Measurements from ENCODE around the gene SNAP91.

The SNAP91 gene

GRCh38 chr6:83511901-83512681, 196.8 kb downstream of the SNAP91 start, which contains the start of gene PRSS35:
PRSS35 (plus strand) TSS chr6:83512534; CDS start chr6:83523442, 10,908 bp downstream.
- Histone ChIP-seq H2AFZ (peak within 1 kb of the TSS; percentile 92), H3K27ac (no peak within 1 kb of the TSS), H3K27me3 (ENCODE audit: control insufficient read depth, insufficient read depth, low read length) (no peaks in the 10 kb centered on the region), H3K9ac (no peak within 1 kb of the TSS), H3K9me3 (ENCODE audit: control insufficient read depth, low read length) (no peaks in the 10 kb centered on the region), H3K4me2 (ENCODE audit: low read length) (peak within 1 kb of the TSS; percentile 44), H3K4me3 (ENCODE audit: low read depth, low read length) (no peak within 1 kb of the TSS), H3K79me2 (no peaks in the 10 kb centered on the region), H3K4me1 (no peaks in the 10 kb centered on the region), H3K36me3 (ENCODE audit: control insufficient read depth, insufficient read depth, low read length) (no peaks in the 10 kb centered on the region)
- TF ChIP-seq CTCF (IDR thresholded peaks at IDR 0.05) = peak; percentile 81

- H2AFZ ChIP-seq = peak overlapping the region; percentile 92
- no peak overlapping the region for H3K27ac ChIP-seq
- TF ChIP-seq CTCF (IDR thresholded peaks at IDR 0.05) = no peak
- H3K4me2 ChIP-seq (ENCODE audit: low read length) = no peak overlapping the region
- no peaks in the 10 kb centered on the region for H3K4me1 ChIP-seq
- H3K79me2 ChIP-seq = no peaks in the 10 kb centered on the region
- H3K27me3 ChIP-seq (ENCODE audit: control insufficient read depth, insufficient read depth, low read length) = no peaks in the 10 kb centered on the region
- no peaks in the 10 kb centered on the region for H3K36me3 ChIP-seq (ENCODE audit: control insufficient read depth, insufficient read depth, low read length)
- H3K9me3 ChIP-seq (ENCODE audit: control insufficient read depth, low read length) = no peaks in the 10 kb centered on the region
- no peak overlapping the region for H3K4me3 ChIP-seq (ENCODE audit: low read depth, low read length)
- no peak overlapping the region for H3K9ac ChIP-seq
Measured at GRCh38 chr6:83511266-83511665, 197.6 kb downstream of the SNAP91 start.

- H3K27ac ChIP-seq = no peak overlapping the region
- H3K79me2 ChIP-seq = no peaks in the 10 kb centered on the region
- no peaks in the 10 kb centered on the region for H3K36me3 ChIP-seq (ENCODE audit: control insufficient read depth, insufficient read depth, low read length)
- H3K27me3 ChIP-seq (ENCODE audit: control insufficient read depth, insufficient read depth, low read length) = no peaks in the 10 kb centered on the region
- no peak overlapping the region for H3K4me3 ChIP-seq (ENCODE audit: low read depth, low read length)
- no peaks in the 10 kb centered on the region for H3K9me3 ChIP-seq (ENCODE audit: control insufficient read depth, low read length)
- H3K4me2 ChIP-seq (ENCODE audit: low read length) = no peak overlapping the region
- H3K9ac ChIP-seq = no peak overlapping the region
- no peak overlapping the region for H2AFZ ChIP-seq
- no peaks in the 10 kb centered on the region for H3K4me1 ChIP-seq
- no peak for TF ChIP-seq CTCF (IDR thresholded peaks at IDR 0.05)
Measured at GRCh38 chr6:83510791-83511190, 198.1 kb downstream of the SNAP91 start.

GRCh38 chr6:83509441-83509840, 199.5 kb downstream of the SNAP91 start:
- Histone ChIP-seq H3K27ac (no peak overlapping the region), H3K4me1 (no peaks in the 10 kb centered on the region), H3K9me3 (ENCODE audit: control insufficient read depth, low read length) (no peaks in the 10 kb centered on the region), H2AFZ (no peak overlapping the region), H3K4me2 (ENCODE audit: low read length) (no peak overlapping the region), H3K9ac (no peak overlapping the region), H3K79me2 (no peaks in the 10 kb centered on the region), H3K4me3 (ENCODE audit: low read depth, low read length) (no peak overlapping the region), H3K27me3 (ENCODE audit: control insufficient read depth, insufficient read depth, low read length) (no peaks in the 10 kb centered on the region), H3K36me3 (ENCODE audit: control insufficient read depth, insufficient read depth, low read length) (no peaks in the 10 kb centered on the region)
- no peak for TF ChIP-seq CTCF (IDR thresholded peaks at IDR 0.05)

- H3K36me3 ChIP-seq (ENCODE audit: control insufficient read depth, insufficient read depth, low read length) = no peaks in the 10 kb centered on the region
- H2AFZ ChIP-seq = no peak overlapping the region
- no peaks in the 10 kb centered on the region for H3K4me1 ChIP-seq
- H3K9me3 ChIP-seq (ENCODE audit: control insufficient read depth, low read length) = no peaks in the 10 kb centered on the region
- H3K4me3 ChIP-seq (ENCODE audit: low read depth, low read length) = no peak overlapping the region
- no peak overlapping the region for H3K27ac ChIP-seq
- no peak for TF ChIP-seq CTCF (IDR thresholded peaks at IDR 0.05)
- no peaks in the 10 kb centered on the region for H3K79me2 ChIP-seq
- H3K27me3 ChIP-seq (ENCODE audit: control insufficient read depth, insufficient read depth, low read length) = no peaks in the 10 kb centered on the region
- no peak overlapping the region for H3K9ac ChIP-seq
- no peak overlapping the region for H3K4me2 ChIP-seq (ENCODE audit: low read length)
Measured at GRCh38 chr6:83505356-83505755, 203.5 kb downstream of the SNAP91 start.

Data from parathyroid adenoma (tissue), 2 donors.